CD4-positive, alpha-beta T cell treated with Interferon alpha-2 for 1 hour (primary cell): ENCODE measurements around the gene FN1.

Experiments
- DNase-seq, 2 donors: peaks; one replicate each; pipeline ENCODE4 v3.0.0-alpha.2; 2020 to 2022

FN1 gene

GRCh38 chr2:215382011-215382410 lies 53.9 kb downstream of the FN1 start:
- no peak for DNase-seq

- DNase-seq, result no peak
Measured at GRCh38 chr2:215380699-215381098, 55.2 kb downstream of the FN1 start.

GRCh38 chr2:215379948-215380347 lies 55.9 kb downstream of the FN1 start:
- no peak for DNase-seq

GRCh38 chr2:215379039-215379438 lies 56.8 kb downstream of the FN1 start:
- no peak for DNase-seq

- no peak for DNase-seq
Measured at GRCh38 chr2:215378045-215378444, 57.8 kb downstream of the FN1 start.

- no peak for DNase-seq
Measured at GRCh38 chr2:215377283-215377682, 58.6 kb downstream of the FN1 start.

- DNase-seq, result no peak
Measured at GRCh38 chr2:215376103-215376780, 59.6 kb downstream of the FN1 start.

- no peak for DNase-seq
Measured at GRCh38 chr2:215375467-215375830, 60.4 kb downstream of the FN1 start.

- DNase-seq, result no peak
Measured at GRCh38 chr2:215374642-215375466, 61.0 kb downstream of the FN1 start.

GRCh38 chr2:215374002-215374401 lies 61.9 kb downstream of the FN1 start:
- DNase-seq, result no peak

GRCh38 chr2:215372968-215373649 lies 62.8 kb downstream of the FN1 start:
- DNase-seq, result no peak

- DNase-seq, result no peak
Measured at GRCh38 chr2:215371915-215372897, 63.7 kb downstream of the FN1 start.

- DNase-seq, result no peak
Measured at GRCh38 chr2:215370112-215370965, 65.5 kb downstream of the FN1 start.

GRCh38 chr2:215369181-215369760 lies 66.6 kb downstream of the FN1 start:
- no peak for DNase-seq

- no peak for DNase-seq
Measured at GRCh38 chr2:215368493-215368809, 67.4 kb downstream of the FN1 start.

GRCh38 chr2:215367662-215368492 lies 68.0 kb downstream of the FN1 start:
- no peak for DNase-seq

- no peak for DNase-seq
Measured at GRCh38 chr2:215366440-215367032, 69.3 kb downstream of the FN1 start.

- DNase-seq, result no peak
Measured at GRCh38 chr2:215365184-215365658, 70.6 kb downstream of the FN1 start.
